HG03432 (cell line): ENCODE data around the gene TCP11.

ENCODE experiments used
- ATAC-seq: cut with Tn5 transposase; IDR thresholded peaks from one replicate; pipeline ENCODE4 v1.9.1; 2021; ENCODE audit warnings: mild to moderate bottlenecking, moderate library complexity; ENCODE audit not compliant: unreplicated experiment

Gene TCP11

DNA sequence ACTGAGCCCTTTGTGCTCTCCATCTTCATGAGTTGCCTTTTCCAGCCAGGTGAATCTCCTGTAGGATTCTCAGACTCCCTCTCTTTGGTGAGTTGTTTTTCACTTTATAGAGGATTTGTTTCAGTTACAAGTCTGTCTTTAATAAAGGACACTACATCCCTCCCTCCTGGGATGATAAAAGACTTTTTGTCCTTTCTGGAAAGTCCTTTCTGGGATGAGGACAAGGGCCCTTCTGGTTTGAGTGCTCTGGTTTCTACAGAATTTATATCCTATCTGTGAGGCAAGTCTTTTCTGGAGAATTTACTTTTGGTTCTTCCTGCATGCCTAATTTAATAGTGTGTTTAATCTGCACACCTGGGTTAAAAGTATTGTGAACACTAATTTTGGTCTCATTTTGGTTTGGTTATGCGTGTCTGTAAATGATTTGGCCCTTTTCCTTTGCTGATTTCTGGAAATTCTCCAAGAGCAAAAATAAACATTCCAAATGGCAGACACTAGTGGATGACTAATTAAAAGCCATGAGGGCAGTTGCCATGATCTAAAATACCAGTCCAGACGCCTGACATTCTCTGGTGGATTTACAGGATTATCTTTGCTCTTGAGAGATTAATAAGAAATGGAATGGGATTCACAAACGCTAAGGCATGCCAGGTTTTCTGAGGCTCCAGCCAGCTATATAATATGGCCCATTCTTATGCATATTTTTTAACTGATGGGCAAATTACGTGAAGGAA, 44.8 kb downstream of the TCP11 start:
- no peak for ATAC-seq

DNA sequence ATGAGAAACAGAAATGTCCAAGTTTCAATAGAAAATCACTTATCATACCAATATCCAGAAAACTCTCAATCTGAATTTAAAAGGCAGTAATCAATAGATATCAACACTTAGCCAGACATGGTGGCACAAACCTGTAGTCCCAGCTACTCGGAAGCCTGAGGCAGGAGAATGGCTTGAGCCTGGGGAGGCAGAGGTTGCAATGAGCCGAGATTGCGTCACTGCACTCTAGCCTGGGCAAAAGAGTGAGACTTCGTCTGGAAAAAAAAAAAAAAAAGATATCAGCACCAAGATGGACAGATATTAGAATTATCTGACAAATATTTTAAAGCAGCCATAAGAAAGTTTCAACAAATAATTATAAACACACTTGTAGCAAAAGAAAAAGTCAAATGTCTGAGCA, 47.0 kb downstream of the TCP11 start:
- no peak for ATAC-seq

DNA sequence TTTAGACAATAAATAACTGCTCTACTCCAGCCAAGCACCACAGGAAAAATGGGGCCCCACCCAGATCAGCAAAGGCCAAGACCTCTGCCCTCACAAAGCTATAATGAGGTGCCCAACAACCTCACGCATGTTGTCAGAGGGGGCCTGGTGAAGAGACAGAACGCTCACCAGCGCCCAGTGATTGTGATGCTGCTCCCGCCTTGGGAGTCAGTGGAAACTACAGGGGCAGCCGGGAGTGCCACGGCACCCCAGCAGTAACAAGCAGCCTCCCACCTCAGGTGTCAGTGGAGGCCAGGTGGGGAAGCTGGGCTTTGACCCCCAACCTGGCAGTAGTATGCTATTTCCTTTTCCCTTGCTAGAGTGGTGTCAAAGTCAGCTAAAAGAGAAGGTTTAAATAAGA, 47.4 kb downstream of the TCP11 start:
- ATAC-seq = no peak

DNA sequence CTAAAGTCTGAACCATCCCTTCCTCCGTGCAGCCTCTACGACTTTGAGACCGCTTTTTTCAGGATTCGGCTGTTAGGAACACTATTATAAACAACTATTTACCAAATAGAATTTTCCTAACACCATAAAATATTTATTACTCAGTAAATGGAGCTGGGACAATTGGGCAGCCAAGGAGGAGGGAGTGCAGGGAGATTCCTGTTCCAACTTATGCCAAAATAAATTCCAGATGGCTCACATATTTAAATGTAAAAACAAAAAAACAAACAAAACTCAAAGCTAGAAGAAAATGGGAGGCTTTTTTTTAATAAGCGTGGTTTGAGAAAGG, 48.1 kb downstream of the TCP11 start:
- ATAC-seq = no peak

DNA sequence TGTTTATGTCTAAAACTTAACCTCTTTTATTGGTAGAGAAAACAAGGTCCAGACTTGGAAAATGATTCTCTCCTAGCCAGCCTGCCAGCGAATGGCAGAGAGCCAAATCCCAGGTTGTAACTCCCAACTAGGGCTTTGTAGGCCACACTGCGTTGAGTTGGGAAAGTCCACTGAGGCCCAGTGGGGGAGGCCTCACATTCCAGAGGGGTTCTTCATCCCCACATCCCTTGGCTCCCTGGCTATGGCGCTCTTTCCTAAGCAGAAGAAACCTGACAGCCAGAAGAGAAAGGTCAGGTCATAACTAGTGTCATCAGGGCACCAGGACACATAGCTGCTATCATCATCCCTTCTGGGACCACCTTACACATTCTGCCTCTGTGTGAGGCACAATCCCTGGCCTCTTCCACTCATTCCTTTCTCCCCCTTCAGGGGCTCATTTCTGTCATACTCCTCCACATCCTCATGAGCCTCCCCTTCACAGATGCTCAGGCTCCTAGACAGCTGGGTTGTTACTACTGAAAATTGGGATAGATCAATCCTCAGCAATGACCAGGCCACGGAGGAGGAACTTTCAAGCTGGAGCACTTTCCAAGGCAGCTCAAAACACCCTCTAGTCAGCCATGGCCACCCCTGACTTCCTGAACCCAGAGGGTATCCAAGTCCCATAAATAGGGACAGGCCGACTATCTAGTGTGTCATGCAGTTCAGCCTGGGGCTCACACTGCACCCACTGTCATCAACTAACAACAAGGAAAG, 48.6 kb downstream of the TCP11 start:
- no peak for ATAC-seq

DNA sequence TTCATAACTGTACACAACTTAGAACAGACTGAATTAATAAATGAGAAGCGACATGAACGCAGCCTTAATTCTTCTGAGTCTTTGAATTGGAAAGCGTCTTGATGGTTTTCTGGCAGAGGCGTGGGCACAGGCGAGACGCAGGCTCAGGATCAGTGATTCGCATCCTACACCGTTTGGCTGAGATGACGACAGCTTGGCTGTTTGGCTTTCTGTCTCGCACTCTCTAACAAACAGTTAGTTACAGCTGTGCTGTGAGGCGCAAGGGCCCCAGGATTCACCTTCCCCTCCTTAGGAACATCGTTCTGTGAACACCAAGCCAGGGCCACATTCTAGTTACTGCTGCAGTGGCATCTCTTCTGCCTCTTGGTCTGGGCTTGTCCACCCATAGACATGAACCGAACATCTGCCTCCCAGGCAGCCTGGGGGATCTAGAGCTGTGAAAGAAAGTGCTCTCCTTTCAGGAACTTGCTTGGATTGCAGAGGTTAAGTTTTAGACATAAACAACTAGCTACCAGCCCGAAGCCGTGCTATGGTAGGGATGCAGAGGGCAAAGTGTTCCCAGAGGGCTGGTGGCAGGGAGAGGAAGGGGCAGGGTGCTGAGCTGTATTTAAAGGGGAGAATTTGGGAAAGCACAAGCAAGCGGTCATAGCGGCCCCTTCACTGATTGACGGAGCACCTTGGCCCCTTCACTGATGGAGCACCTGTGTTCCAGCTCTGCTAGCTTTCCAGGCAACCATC, 49.6 kb downstream of the TCP11 start:
- no peak for ATAC-seq

DNA sequence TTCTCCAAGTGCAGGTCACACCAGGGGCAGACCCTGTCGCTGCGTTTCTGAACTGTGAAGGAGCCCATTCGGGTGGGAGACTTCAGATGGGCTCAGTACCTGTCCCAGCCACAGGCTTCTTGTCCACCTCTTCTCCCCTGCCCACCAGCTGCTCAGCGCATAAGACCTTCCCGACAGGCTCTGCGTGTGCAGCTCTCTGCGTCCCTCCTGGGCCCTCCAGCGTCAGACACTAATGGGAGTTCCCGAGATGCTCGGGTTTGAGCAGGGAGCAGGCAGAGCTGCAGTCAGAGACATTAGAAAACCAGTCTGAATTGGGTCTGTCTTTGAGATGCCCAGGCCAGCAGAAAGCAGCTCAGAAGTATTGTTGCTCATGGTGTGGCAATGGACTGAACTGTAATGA, 50.4 kb downstream of the TCP11 start:
- no peak for ATAC-seq

DNA sequence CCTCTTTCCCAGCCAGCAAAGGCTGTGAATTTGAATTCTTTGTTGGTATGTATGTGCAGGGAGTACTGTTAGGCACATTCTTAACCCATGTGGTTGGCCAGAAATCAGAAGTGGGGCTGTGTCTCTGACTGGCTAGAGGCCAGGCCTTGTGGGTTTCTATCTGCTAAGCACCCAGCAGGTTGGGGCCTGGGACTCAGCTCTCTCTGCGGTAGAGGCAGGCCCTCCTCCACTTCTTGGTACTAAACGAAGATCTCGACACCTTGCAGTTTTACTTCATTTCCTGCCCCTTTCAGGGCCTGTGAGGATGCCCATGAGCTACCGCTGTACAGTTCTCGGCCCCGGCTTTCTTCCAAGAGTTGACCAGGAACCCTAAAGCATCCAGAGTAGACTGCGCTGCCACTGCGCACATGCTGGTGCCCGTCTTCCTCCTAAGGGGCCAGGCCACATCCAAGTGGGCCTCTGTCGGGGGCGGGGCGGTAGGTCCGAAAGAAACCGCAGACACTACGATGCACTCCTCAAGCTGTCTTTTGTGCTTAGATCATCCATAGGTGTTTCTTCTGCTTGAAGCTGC, 51.1 kb downstream of the TCP11 start:
- ATAC-seq = no peak

DNA sequence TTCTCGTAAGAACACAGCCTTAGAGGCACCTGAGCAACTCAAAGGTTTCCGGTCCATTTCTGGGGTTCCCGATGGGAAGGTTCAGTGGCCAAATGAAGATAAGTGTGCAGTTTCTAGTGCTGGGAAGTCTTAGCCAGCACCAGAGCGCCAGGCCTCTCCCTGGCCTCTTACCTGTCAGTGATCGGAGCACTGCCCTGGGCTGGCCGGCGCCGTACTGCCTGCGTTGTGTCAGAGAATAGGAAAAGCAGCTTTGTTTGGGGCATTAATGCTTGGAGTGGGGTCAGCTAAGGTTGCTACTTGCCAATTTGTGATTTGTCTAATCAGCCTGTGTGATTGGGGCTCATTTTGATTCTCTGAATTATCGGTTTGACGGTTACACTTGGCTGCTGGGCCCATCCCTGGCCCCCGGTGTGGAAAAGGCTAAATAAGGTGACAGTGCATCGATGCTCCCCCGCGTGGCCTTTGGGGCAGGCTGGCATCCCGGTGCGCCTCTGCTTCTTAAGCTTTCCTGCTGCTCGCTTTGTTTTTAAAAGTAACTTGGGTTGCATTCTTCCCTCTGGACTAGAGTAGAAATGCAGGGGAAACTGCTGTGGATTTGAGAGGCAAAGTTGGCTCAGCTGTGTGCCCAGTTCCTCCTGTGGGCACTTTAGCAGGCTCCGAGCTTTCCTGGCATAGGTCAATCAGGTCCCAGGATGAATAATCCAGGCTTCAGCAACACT, 51.8 kb downstream of the TCP11 start:
- no peak for ATAC-seq

DNA sequence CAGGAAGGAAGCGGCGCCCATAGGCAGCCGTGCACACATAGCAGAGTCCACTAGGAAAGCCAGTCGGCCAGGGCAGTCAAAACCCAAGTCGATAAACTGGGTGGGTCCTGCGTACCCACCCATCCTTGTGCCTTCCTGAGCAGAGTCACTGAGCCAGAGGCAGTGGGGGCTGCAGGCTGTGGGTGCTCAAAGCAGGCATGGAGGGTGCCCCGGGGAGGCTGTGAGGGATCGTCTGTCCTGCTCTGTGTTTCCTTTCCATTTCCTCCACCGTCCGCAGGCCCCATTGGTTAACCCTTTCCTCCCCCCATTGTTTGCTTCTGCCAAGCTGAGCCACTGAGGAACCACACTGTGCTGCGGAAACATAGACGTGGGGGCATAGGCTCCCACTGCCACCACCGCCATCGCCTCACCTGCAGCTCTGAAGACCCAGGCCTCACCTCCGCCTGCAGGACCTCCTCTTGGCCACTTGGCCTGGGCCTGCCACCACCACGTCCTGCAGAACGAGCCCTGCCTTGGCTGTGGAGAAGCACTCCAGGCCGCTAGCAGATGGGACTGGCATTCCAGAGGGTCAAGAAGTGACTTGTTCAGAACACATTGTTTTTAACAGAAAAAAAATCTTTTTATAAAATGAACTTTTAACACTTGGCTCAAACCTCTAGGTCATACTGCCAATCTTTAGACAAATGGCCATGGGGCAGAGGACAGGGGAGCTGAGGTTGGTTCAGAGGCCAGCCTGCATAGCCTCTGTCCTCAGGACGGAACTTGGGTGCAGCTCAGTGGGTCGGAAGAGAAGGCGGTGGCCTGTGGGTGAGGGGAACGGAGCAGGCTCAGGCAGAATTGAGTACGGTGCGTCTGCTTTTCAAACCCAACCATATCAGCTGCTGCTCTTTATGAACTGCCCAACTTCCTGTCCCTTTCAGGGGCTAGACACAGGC, 52.6 kb downstream of the TCP11 start:
- no peak for ATAC-seq

DNA sequence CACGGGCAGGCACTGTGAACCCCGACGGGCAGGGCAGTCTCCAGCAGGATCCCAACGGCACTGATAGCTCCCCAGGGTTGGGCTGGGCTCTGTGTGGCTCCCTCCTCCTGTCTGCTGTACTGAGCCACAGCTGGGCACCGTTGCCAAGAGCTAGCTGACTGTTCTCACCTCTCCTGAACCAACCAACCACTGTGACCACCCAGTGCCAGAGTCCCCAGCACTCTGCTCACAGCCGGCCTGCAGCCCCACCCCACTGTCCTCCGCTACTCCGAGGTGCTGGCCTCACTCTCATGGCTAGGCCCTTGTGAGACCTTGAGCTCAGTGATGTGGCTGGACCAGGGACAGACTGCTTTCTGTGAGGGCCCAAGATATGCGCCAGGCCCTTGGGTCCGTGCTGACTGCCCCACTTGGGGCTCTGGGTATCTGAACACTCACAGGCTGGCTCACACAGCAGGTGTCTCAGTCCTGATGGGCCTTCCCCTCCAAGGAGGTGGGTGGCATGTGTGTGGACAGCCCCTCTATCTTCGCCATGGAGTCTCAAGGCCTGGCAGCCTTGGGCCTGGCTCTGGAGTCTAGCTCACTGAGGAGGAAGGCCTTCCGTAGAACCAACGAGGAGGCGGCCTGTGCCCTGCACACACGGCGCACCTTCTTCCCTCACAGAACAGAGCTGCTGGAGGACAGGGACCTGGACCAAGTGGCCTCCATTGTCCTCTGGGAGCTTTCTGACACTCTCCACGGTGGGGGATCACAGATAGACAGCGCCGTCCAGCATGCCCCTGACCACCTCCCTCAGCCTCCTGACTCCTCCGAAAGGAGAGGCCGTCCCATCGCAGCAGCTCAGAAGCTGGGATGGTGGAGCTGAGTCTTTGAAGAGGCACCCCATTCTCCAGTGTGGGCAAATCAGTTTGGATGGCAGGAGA, 53.5 kb downstream of the TCP11 start:
- ATAC-seq = no peak

DNA sequence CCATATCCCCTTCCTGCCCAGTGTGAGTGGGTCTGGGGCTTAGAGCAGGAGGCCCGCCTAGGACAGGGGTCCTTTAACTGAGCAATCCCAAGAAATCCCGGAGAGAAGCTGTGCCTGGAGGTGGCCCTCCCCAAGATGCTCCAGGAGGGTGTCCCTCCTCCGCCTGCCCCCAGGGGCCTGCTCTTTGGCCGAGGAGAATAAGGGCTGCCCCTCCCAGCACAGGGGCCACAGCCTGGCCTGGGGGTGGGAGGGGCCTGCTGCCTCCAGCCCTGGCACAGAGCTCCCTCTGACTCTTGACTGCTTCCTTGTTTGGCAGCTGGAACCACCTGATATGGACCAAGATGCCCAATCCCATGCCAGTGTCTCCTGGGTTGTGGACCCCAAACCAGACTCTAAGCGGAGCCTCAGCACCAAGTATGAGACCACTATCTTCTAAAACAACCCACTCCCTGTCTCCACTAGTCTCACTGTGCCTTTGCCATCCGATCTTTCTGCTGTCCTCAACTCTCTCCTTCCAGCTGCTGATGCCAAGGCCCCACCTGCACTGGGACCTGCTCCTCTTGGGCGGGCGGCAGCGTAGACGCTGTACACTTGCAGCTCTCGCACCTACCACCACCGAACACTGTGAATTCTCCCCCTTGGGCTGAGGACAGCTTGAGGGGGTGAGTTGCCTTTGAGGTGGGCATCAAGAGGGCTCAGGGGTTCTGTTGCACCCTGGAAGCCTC, 54.3 kb downstream of the TCP11 start:
- no peak for ATAC-seq

DNA sequence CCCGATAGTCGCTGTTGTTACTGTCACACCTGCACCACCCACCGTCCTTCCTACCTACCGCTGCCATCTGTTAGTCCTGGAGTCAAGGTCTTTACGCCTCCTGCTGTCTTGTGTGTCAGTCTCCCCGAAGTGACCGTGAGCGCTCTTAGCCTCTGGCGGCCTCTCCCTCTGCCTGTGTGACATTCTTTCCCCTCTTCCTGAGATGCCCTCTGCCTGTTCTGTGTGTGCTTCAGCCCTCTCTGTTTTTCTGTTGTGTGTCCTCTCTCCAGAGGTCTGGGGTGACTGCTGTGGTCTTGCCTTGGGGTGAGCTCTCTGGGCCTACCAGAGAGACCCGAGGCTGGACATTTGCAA, 54.9 kb downstream of the TCP11 start:
- ATAC-seq = no peak

DNA sequence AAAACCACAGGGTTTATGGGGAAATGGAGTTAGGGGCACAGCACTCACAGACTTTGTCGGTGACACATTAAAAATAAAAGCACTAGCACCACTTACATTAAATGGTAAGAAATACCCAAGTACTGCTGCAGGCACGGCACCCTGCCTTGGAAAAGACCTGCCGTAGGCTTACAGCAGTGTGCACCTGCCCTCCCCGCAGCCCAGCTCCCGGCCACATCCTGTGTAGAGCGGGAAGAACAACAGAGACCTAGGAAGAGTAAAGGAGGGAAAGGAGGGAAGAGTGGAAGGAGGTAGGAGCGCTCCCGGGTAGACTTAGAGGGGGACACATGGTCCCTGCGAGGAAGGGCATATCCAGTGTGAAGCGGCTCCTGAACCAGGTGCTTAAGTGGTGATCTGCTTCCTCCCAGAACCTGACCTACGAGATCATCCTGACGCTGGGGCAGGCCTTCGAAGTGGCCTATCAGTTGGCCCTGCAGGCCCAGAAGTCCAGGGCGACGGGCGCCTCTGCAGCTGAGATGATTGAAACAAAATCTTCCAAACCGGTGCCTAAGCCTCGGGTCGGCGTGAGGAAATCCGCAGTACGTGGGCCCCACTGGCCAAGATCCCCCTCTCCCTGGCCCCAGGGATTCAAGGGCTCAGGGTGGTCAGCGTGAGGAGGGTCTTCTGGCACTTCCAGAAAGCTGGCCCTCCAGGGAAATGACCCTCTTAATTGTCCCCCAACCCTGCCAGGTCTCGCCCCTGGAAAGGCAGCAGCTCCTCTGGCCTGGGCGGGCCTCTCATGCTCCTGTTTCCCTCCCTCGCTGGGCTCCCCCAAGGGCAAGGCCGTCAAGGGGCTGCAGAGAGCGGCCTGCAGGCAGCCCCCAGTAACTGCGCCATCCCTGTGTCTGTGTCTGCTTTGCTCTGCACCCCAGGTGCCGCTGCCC, 55.5 kb downstream of the TCP11 start:
- ATAC-seq = no peak

DNA sequence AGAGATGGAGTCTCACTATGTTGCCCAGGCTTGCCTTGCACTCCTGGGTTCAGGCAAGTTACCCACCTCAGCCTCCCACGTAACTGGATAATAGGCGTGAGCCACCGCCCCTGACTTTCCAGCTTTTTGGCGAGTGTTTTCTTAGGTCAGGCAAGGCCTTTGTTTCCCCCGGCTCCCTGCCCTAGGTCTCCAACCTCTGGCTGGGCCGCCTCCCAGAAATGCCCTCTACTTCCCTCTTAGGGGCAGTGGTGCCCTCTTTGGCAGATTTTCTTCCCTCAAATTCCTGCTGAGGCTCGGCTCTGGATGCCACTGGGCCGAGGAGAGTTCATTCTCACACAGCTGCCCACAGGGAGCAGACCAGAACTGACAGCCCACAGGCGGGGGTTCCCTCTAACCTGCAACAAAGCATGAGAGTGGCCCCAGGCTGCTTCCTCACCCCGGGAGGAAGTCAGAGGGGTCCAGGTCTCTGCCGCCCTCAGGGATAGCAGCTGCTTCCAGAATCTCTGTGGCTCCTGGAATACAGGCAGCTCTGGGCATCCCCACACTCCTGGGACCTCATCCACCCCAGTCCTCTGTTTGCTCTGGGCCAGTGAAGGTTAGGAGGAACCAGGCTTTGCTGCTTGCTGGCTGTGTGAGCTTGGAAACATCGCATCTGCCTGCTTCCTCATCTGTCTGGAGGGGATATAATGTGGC, 56.5 kb downstream of the TCP11 start:
- ATAC-seq = no peak

DNA sequence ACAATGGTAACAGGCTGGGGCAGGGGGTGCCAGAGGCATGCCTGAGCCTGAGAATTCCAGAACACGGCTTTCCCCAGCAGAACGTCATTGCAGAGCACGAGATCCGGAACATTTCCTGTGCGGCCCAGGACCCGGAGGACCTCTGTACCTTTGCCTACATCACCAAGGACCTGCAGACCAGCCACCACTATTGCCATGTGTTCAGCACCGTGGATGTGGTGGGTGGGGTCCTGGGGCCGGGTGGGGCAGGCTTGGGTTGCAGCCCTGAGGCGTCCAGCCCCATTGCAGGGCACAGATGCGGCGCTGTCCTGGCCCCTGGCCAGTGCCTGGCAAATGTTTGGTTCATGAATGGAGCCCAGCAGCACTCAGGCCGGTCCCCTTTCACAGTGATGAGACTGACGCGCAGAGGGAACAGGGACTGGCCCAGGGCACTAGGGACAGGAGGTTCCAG, 57.1 kb downstream of the TCP11 start:
- ATAC-seq = no peak

DNA sequence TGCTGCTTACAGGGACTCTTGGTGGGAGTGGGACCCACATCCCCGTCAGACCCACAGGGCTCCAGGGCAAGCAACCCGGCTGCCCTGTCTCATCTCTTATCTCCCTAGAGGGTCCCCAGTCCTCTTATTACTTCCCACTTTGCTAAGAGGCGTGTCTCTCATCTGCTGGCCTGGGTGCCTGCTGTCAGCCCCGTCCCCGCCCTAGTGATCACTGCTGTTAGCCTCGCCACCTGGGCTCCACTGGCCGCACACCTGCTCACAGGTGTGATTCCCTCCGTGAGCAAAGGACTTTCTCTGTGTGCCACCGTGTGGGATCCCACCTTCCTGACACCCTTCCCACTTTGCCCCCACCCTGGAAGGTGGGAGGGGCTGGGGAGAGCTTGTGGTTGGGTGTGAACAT, 57.6 kb downstream of the TCP11 start:
- no peak for ATAC-seq
